Karpas-422 (cell line): ENCODE results near the gene TBX5. TPM values are rescaled to one million over a fixed set of nuclear protein-coding genes. Genes with fewer than 3 reads are reported as not detected.

Source experiments
- DNase-seq: peaks from one replicate; pipeline ENCODE4 v3.0.0-alpha.2; 2015
- H2AFZ ChIP-seq: fragments of 200-600 bp; sonication (generic); 2 replicates; pipeline ENCODE4 v1.6.1; 2014; ENCODE audit warnings: antibody characterized with exemption, low read length, mixed read lengths
- H3K27ac ChIP-seq: fragments of 200-600 bp; sonication (generic); 2 replicates; pipeline ENCODE4 v1.5.1; 2014; ENCODE audit warnings: mild to moderate bottlenecking, low read length, moderate library complexity
- H3K27me3 ChIP-seq: fragments of 200-600 bp; sonication (generic); 2 replicates; pipeline ENCODE4 v1.6.1; 2014; ENCODE audit warnings: low read length, mixed read lengths
- H3K36me3 ChIP-seq: fragments of 200-600 bp; sonication (generic); 2 replicates; pipeline ENCODE4 v1.6.1; 2014; ENCODE audit warnings: low read length, mixed read lengths; ENCODE audit not compliant: insufficient read depth
- H3K4me1 ChIP-seq: fragments of 200-600 bp; sonication (generic); 2 replicates; pipeline ENCODE4 v1.6.1; 2014; ENCODE audit warnings: mild to moderate bottlenecking, low read length, mixed read lengths
- H3K4me2 ChIP-seq: fragments of 200-600 bp; sonication (generic); 2 replicates; pipeline ENCODE4 v1.6.1; 2014; ENCODE audit warnings: low read length, low read depth, mild to moderate bottlenecking; ENCODE audit not compliant: poor library complexity, severe bottlenecking
- H3K4me3 ChIP-seq: fragments of 200-600 bp; sonication (generic); 2 replicates; pipeline ENCODE4 v1.5.1; 2014; ENCODE audit warnings: mild to moderate bottlenecking, antibody characterized with exemption, low read length, mixed read lengths
- H3K79me2 ChIP-seq: fragments of 200-600 bp; sonication (generic); 2 replicates; pipeline ENCODE4 v1.6.1; 2014; ENCODE audit warnings: mild to moderate bottlenecking, low read length, mixed read lengths
- H3K9ac ChIP-seq: fragments of 200-600 bp; sonication (generic); 2 replicates; pipeline ENCODE4 v1.6.0; 2014; ENCODE audit warnings: low read length
- H3K9me2 ChIP-seq: fragments of 200-600 bp; sonication (generic), shearing (Covaris generic); replicated peaks from 2 replicates; pipeline ENCODE4 v1.6.0; 2014; ENCODE audit warnings: mild to moderate bottlenecking, low read length, moderate library complexity; ENCODE audit not compliant: insufficient read depth
- H3K9me3 ChIP-seq: fragments of 300-700, 200-600 bp; sonication (generic); 2 replicates; pipeline ENCODE4 v1.6.1; 2014; ENCODE audit warnings: low read length, mixed read lengths
- H4K20me1 ChIP-seq: fragments of 200-600 bp; sonication (generic); 2 replicates; pipeline ENCODE4 v1.6.1; 2014; ENCODE audit warnings: mild to moderate bottlenecking, antibody characterized with exemption, low read length, low read depth; ENCODE audit not compliant: insufficient read depth
- total RNA-seq: library from RNA; depleted of rRNA; stranded (reverse); fragments of >200 nt; shearing (Covaris generic); gene quantifications from 2 replicates; pipeline ENCODE4 v1.2.3, GENCODE V29; 2014; ENCODE audit warnings: low replicate concordance

TBX5 gene
- total RNA-seq, 1 experiment from 2014 or later: not detected

DNA sequence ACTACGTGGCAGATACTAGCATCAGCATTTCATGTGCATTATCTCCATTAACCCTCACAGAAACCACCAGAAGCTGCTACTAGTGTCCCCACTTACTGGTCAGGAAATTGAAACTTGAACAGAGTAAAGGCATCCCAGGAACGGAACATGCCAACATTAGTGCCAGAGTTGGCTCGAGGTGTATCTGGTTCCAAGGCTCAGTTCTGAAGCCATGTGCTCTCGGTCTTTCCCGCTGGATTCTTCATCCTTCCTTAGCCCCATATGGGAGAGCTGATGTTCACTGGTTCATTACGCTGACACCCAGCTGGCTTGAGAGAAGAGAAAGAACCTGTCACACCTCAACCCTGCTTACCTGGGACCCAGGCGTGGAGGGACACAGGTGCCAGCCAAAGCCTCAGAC is 91.5 kb downstream of the TBX5 start:
- no peaks in the 10 kb centered on the region for H3K36me3 ChIP-seq

DNA sequence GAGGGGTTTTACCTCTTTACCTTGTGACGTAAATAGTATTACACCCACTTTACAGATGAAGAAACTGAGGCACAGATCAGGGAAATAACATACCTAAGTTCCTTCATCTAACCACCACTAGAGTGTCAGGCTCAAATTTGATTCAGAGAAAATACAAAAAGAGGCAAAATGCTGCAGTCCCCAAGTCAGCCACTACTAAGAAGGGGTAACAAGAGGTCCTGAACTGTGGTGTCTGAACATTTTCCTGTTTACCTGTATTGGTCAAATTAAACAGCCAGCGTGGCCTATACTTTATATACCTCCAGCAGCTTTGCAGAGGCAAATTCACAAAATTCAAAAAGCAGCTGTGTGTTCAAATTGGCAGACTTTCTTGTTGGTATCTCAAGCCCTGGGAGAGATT is 92.0 kb downstream of the TBX5 start:
- H3K4me1 ChIP-seq: no peaks in the 10 kb centered on the region
- H3K4me3 ChIP-seq: no peak overlapping the region
- H2AFZ ChIP-seq: no peak overlapping the region
- H3K27me3 ChIP-seq: no peaks in the 10 kb centered on the region
- H3K79me2 ChIP-seq: no peaks in the 10 kb centered on the region
- H3K9me3 ChIP-seq: no peaks in the 10 kb centered on the region
- no peak overlapping the region for H3K4me2 ChIP-seq
- H4K20me1 ChIP-seq: no peaks in the 10 kb centered on the region
- no peaks in the 10 kb centered on the region for H3K36me3 ChIP-seq
- H3K9ac ChIP-seq: no peak overlapping the region
- no peak overlapping the region for H3K27ac ChIP-seq
- DNase-seq: no peak
- no peaks in the 10 kb centered on the region for H3K9me2 ChIP-seq

More for the DNA sequence above, 91.5 kb downstream of the TBX5 start:
- Histone ChIP-seq H4K20me1 (no peaks in the 10 kb centered on the region), H3K79me2 (no peaks in the 10 kb centered on the region), H2AFZ (no peak overlapping the region), H3K4me1 (no peaks in the 10 kb centered on the region), H3K9me3 (no peaks in the 10 kb centered on the region), H3K27ac (no peak overlapping the region), H3K4me2 (no peak overlapping the region), H3K9me2 (no peaks in the 10 kb centered on the region), H3K9ac (no peak overlapping the region), H3K27me3 (no peaks in the 10 kb centered on the region), H3K4me3 (no peak overlapping the region)
- DNase-seq: no peak

DNA sequence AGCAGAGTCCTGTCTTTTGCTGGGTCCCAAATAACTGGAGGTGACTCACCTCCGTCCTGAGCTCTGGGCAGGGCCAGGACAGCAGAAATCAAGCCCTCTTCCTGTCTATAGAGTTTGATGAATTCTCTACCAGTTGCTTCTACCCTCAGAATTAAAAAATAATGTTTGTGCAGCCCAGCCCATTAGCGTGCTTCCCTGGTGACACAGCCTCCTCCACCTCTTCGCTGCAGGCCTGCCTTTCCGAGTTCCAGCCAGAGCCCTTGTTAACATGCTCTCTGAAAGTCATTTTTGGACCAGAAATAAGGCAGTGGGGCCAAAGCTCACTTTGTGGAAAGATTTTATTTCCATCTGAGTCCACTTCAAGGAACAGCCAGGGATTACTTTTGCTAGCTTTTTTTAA is 94.0 kb downstream of the TBX5 start:
- no peak for DNase-seq
- H3K4me2 ChIP-seq: no peak overlapping the region
- no peak overlapping the region for H3K4me3 ChIP-seq
- H3K27me3 ChIP-seq: no peaks in the 10 kb centered on the region
- no peaks in the 10 kb centered on the region for H3K9me3 ChIP-seq
- no peak overlapping the region for H3K27ac ChIP-seq
- H4K20me1 ChIP-seq: no peaks in the 10 kb centered on the region
- H3K36me3 ChIP-seq: no peaks in the 10 kb centered on the region
- no peaks in the 10 kb centered on the region for H3K9me2 ChIP-seq
- H2AFZ ChIP-seq: no peak overlapping the region
- H3K79me2 ChIP-seq: no peaks in the 10 kb centered on the region
- no peak overlapping the region for H3K9ac ChIP-seq
- no peaks in the 10 kb centered on the region for H3K4me1 ChIP-seq

DNA sequence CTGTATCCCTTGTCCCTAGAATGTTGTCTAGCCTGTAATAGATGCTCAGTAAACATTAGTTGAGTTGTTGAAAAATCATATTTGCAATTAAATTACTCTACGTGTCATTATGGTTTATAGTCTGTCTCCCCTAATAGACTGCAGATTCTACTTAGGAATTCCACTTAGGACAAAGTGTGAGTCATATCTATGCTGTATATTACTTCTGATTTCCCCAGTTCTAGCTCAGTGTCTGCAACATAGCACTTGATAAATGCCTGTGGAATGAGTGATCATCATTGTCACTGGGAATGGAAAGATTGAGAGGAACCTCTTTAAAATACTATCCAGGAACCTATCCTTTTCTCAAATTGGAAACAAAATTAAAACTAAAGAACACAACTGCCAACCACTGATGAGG is 99.3 kb downstream of the TBX5 start:
- no peak overlapping the region for H2AFZ ChIP-seq
- no peak for DNase-seq
- H3K27ac ChIP-seq: no peak overlapping the region
- no peak overlapping the region for H3K4me3 ChIP-seq
- H3K9me2 ChIP-seq: no peaks in the 10 kb centered on the region
- no peak overlapping the region for H3K9ac ChIP-seq
- H3K9me3 ChIP-seq: no peaks in the 10 kb centered on the region
- H3K27me3 ChIP-seq: no peaks in the 10 kb centered on the region
- no peaks in the 10 kb centered on the region for H3K4me1 ChIP-seq
- no peaks in the 10 kb centered on the region for H3K79me2 ChIP-seq
- no peaks in the 10 kb centered on the region for H4K20me1 ChIP-seq
- H3K4me2 ChIP-seq: no peak overlapping the region
- H3K36me3 ChIP-seq: no peaks in the 10 kb centered on the region

DNA sequence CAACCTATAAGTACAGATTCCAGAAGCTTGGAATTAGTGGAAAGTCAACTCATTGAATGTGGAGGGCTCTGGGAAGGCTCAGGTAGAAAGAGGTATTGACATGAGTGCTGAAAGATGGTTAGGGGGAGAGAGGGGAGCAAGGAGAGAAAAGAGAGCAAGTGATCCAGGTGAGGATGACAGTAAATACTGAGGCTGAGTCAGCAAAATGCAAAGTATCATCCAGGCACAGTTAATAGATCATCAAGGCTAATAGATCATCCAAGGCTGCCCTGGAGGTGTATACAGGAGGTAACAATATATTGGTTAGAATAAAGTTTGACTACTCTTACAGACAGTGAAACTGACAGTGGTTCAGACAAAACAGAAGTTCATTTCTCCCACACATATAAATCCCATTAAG is 100.5 kb downstream of the TBX5 start:
- no peaks in the 10 kb centered on the region for H3K27me3 ChIP-seq
- DNase-seq: no peak
- H3K9me3 ChIP-seq: no peaks in the 10 kb centered on the region
- no peaks in the 10 kb centered on the region for H4K20me1 ChIP-seq
- H3K4me3 ChIP-seq: no peak overlapping the region
- no peaks in the 10 kb centered on the region for H3K79me2 ChIP-seq
- H3K36me3 ChIP-seq: no peaks in the 10 kb centered on the region
- no peaks in the 10 kb centered on the region for H3K9me2 ChIP-seq
- H3K4me2 ChIP-seq: no peak overlapping the region
- H3K4me1 ChIP-seq: no peaks in the 10 kb centered on the region
- no peak overlapping the region for H2AFZ ChIP-seq
- H3K9ac ChIP-seq: no peak overlapping the region
- no peak overlapping the region for H3K27ac ChIP-seq
